HG03354 (cell line): Measurements from ENCODE around the gene RASL11B.

Source experiments
- ATAC-seq: cut with Tn5 transposase; IDR thresholded peaks from one replicate; pipeline ENCODE4 v1.9.1; 2021; ENCODE audit warnings: mild to moderate bottlenecking; ENCODE audit not compliant: unreplicated experiment, poor library complexity, severe bottlenecking

The RASL11B gene

DNA sequence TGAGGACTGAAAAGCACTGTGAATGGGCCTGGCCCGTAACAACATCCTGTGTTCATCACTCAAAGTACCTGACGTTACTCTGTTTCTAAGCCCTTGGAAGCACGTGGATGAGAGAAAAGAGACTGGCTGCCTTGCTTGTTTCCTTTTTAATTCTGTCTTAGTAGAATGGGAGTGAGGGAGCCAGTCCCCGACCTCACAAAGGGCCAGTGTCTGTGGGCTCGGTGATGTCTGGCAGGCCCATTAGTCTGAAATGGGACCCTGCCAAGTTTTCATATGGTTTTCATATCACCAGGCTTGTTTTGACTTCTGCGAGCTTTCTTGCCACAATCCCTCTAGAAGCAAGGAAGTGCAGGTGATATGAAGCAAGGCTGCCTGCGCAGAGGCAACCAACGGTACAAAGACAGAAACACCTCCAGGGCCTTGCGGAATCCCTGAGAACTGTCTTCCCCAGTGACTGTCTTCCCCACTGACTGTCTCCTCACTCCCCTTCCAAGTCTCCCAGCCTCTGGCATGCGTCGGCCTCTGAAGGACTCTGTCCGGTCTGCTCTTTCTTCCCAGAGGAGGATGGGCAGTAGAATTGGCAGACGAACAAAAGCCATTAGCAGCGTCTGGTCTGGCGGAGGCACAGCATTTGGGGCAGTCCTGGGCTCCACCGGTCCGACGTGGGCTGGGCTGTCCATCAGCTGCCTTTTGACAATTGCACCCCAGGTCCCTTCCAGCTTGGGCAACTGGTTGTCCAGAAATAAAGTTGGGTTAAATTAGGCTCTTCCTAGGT lies 20.2 kb upstream of the RASL11B start:
- ATAC-seq = no peak

DNA sequence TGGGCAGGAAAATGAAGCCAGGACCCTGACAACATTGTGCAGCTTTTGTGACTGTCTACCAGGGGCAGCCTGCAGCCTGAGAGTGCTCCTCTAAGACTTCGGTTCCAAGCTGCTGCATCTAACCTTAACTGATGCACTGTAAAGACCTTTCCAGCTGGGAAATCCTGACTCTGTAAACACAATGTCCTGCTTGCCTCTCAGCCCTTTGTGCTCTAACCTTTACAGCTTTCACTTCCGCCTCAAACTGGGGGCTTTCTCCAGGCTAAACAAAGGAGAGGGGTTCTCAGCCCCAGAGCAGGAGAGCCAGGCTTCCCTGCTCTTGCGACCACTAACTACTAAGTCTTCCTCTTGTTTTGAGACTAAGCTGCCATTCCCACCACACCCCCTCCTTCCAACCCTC lies 19.3 kb upstream of the RASL11B start:
- no peak for ATAC-seq

DNA sequence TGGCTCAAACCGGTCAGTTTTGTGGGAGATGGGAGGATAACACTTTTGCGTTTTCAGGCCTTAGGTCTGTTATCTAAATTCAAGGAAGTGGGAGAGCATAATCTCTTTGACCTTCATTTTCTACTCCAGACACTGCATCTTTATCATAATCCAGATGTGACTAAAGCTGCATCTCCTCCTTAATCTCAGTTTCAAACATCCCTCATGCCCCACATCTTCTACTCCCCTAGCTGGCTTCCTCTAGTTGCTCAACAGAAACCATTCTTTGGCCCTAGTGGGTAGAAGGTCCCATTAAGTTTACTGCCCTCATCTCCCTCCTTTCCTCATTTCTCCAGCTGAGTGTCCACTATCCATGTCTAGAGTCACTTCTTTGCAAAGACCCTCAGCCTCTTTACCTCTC lies 18.8 kb upstream of the RASL11B start:
- ATAC-seq = no peak

DNA sequence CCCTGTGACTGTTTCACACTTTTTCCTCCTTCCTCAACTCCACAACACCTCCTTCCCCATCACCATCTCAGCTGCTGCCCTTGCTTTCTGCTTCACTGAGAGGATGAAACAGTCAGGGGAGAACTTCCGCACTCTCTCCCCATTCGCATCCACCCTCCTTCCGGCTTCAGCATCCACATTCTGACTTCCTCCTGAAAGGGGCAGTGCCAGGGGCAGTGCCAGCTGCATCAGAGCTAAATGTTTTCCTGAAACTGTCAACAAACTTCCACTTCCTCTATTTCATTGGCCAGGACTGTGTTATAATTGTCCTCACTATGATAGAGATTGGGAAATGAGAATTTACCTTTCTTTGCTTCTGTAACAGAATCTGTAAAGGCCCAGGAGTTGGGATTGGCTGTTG lies 18.2 kb upstream of the RASL11B start:
- ATAC-seq = peak; percentile 56

DNA sequence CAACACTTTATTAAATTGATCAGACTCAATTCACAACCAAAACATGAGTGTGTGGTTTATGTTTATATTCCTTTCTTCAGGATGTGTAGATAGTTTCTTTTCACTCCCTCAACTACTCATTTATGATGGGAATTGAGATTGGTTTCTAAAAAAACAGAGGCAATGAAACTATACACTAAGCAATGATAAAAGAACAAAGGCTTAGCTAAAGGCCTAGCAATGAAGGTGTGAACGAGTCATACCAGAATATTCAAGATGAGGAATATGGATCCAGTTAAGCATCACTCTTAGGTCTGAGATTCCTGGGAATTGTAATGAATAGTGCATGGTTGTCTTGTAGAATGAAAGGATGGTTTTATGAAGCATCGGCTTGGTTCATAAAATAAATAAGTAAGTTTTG lies 17.5 kb upstream of the RASL11B start:
- ATAC-seq = no peak

DNA sequence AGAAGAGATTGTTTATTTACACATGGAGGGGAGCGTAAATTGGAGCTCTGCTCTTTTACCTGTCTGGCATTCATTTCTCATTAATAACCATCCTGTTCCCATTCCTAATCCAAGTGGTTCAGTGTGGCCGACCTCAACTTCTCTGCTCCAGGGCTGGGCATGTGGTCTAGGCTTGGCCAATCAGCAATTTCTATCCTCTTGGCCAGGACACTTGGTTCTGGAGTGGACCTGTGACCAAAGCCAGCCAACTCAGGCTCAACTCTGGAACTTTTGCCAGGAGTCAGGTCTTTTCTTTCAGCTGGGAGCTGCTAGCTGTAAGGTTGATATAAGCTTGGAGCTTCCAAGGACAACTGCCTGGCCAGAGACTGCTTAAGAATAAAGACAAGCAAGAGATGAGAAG lies 15.6 kb upstream of the RASL11B start:
- ATAC-seq = no peak

DNA sequence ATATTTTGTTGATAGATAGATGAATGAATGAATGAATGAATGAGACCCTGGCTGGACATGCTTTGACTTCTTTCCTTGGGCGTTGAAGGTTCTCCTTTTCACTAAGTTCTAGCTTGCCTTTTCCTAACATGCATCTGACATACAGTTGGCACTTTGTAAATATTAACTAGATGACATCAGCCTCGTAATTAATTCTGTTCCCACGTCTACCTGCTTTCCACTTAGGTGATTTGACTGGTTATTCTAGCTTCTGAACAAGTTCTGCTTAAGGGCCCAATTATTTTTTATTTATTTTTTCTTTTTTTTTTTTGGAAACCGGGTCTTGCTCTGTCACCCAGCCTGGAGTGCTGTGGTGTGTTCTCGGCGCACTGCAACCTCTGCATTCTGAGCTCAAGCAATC lies 13.9 kb upstream of the RASL11B start:
- ATAC-seq = no peak

DNA sequence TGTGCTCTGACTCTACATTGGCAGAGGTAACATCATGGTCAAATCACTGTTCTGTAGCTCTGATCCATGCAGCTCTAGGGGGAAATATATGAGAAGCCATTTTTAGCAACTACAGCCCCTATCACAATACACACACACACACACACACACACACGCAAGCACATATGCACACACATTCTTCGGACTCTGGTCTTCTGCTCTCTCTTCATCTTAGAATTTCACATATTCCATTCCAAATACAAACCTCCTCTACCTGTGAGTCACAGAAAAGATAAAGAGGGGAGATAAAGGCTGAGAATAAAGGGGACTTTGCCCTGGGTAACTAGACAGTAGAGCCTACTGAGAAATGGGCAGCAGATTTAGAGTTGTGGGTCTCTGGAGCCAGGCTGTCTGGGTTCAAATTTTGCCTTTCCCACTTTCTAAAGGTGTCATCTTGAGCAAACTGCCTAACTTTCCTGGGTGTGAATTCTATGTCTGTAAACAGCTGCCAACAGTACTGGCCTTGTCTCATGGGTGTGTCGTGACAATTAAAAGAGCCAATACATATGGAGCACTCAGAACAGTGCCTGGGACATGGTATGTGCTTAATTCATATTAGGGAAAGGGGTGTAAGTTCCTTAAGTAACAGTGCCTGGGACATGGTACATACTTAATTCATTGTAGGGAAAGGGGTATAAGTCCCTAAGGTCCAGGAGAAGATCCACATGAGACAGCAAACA lies 11.6 kb upstream of the RASL11B start:
- ATAC-seq = no peak

DNA sequence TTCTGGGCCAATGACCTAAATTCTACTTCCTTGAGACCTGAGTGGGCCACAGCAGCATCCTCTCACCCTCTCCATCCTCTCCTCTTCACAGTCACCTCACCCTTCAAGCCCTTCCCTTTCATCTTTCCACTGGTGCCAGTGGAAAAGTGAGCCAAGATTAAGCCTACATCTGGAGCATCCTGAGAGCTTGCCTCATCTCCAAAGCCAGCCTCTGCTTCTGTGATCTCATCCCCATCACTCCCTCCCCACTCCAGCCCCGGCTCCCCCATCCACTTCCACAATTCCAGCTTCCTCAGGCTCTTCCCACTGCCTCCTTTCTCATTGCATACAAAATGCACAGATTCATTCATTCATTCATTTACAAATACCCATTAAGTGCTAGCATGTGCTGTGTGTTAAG lies 10.1 kb upstream of the RASL11B start:
- ATAC-seq = no peak

DNA sequence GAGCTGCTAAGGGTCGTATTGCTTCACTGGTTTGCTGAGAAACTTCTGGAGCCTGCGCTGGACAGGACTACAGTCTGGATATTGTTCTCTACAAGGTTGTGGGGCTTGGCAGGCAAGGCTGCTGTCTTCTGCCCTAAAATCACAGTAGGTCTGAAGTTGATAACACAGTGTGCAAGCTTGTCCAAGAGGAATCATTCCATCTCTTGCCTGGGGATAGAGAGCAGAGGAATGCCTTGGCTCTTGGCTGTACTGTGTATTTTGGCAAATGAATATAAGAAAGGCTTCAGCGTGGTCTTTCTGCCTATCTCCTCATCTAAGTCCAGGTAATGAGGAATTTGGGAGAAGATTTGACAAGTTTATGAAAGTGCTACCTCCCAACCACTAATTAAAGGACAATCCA lies 9.4 kb upstream of the RASL11B start:
- ATAC-seq = no peak

DNA sequence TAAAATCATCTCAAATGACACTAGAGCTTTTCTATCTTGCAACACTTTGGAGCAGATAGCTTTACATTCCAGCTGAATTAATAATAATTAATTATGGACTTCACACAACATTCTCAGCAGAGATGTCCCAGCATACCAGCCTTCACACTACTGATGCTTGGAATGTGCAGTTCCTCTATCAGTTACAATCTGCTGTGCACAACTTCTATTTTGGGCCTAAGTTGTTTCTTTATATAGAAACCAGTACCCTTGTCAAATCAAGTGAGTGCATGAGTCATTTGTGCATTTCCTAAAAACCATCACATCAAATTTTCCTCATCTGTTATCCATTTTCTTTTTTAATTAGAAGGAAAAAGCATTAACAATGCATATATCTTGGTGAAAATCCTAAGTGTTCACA lies 8.8 kb upstream of the RASL11B start:
- ATAC-seq = no peak

DNA sequence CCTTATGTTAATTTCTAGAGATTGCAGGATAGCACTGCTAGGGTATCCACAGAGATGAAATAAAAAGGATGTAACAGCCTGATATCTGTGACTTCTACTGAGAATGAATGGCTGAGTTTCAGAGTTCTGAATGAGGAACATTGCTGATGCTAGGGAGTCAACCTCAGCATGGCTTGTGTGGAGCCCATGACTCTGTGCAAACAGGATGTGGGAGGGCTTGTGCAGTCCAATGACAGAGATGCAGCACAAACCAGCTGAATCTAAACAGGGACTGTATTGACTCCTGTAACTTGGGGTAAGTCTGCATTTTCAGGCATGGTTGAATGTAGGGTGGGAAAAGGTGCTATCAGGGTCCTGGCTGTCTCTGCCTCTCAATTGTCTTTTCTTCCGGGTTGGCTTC lies 5.3 kb upstream of the RASL11B start:
- no peak for ATAC-seq

DNA sequence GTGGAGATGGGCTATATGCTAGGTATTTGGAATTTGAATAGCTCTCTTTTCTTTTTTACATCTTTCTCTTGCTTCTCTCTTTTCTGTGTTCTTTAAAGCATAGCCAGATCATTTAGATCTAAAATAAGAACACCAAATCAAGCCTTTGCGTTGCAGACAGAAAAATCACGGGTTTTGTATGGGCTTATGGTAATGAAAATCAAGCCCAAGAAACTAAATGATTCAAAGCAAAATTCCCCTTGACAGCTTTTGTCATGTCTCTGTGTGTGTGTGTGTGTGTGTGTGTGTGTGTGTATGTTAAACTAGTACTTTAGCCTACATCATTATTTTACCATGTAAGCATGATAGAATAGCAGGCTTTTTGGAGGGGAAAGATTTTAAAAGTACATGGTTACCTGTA lies 1.8 kb upstream of the RASL11B start:
- no peak for ATAC-seq

DNA sequence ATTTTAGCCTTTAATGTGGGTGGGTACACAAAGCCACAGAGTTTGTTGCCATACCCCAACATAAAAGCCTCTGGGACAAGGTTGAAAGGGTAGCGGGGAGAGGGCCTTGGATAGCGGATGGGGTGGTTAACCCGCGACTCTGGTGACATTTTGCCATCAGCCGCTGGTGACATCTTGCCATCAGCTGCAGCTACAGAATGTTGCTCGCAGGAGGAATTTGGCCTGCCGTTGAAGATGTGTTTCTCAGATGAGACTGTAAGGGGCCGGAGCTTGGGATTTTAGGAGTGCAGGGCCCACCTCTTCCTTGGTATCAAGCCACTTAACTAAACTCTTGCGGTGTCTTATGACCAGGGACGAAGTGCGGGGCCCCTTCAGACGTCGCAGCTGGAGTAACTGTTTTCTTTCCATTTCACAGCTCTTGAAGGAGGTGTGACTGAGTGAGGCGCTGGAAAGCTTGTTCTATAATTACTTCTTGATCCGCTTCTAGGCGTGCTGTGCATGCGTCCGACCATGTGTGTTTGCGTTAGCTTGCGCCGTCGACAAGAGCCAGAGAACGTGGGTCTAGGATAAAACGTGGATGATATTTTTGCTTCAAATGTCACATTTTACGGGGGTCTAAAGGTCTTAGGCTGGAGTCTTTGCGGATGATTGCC lies 820 bp upstream of the RASL11B start:
- ATAC-seq = no peak

DNA sequence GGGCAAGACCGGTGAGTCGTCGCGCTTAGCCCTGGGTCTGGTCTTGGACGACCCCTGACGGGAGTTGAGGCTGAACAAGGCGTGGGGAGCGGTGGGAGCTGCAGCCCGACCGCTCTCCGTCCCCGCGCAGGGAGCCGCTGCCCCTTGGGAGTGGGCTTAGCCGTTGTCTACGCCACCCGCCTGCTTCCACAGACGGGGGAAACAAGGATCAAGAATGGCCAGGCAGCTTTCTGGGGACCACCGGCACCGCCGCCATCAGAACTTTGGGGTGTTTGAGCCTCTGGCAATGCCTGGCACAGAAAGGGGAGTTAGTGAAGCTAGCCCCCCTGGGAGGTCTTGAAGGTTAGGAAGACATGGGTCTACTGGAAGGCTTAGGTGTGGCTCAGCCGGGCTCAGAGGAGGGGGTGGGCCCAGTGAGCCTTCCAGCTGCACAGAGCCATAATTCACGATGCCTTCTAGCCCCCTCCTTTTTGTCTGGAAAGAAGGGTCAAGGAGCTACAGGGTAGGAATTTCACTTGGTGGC lies 583 bp downstream of the RASL11B start:
- no peak for ATAC-seq

DNA sequence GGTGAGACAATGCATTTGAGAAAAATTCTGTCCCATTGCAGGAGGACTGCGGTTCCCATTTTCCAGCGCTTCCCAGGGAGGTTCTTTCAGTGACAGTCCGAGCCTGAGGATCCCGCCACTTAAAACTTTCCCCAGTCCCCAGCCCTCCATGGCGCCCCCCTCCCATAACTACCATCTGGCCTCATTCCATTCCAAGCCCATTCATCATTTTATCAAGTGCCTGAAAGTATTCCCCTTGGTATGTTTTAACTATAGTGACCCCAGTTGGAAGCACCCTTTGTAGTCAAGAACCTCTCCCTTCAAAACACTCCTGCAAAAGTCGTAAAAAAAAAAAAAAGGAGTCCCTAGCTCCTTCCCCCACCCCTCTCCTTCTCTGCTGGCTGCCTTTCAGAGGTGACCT lies 1.2 kb downstream of the RASL11B start:
- ATAC-seq = no peak

DNA sequence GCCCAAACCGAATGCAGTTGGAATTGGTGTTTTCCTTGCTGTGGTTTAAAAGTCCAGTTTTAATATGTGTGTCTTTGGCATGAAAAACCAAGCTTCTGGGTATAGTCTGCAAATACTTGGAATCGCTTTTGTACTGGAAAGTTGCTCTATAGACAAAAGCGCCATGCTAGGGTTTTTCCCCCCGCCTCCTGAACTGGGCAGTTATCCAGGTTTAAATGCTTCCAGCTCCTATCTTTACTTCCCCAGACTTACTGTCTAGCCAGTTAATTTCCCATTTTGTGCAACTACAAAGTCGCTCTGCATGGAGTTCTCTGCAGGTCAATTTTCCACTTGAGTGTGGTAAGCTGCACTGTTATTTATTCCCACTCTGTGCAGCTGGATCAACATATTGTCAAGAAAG lies 2.7 kb downstream of the RASL11B start:
- ATAC-seq = no peak

DNA sequence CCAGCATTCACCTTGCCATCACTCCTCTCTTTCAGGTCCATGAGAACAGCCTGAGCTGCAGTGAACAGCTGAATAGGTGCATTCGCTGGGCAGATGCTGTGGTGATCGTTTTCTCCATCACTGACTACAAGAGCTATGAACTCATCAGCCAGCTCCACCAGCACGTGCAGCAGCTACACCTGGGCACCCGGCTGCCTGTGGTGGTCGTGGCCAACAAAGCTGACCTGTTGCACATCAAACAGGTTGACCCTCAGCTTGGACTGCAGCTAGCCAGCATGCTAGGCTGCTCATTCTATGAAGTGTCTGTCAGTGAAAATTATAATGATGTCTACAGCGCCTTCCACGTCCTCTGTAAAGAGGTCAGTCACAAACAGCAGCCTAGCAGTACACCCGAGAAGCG lies 3.2 kb downstream of the RASL11B start:
- ATAC-seq = no peak

DNA sequence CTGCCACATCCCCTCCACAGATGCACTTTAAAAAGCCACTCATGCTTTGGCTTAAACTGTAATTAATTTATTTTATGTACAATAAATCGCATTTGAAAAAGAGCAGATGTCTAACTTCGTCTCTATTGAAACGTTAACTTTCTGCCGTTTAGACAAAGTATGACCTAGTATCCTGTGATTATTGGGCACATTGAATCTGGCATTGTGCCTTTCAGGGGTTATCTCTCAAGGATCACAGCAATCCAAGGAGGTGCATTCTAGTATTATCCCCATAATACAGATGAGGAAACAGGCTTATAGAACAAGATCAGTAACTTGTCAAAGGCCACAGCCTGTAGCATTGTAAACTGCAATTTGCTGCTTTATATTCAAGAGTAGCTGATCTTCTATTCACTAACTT lies 4.6 kb downstream of the RASL11B start:
- ATAC-seq = no peak

DNA sequence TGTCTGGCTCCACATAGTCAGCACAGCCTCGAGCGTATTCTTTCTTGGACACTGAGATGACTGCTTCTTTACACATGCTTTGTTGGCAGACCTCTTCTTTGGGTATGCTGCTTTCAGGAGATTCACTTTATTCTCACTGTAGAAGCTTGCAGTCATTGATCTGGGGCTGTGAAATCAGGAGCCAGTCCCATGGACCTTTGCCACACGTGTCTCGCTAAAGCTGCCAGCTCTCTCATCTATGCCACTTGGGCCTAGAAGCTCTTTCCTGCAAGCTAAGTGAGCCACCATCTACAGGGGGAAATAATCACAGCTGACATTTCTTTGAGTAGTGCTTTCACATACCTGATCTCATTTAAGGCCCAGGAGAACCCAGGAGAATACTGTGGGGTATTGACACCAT lies 5.0 kb downstream of the RASL11B start:
- no peak for ATAC-seq

DNA sequence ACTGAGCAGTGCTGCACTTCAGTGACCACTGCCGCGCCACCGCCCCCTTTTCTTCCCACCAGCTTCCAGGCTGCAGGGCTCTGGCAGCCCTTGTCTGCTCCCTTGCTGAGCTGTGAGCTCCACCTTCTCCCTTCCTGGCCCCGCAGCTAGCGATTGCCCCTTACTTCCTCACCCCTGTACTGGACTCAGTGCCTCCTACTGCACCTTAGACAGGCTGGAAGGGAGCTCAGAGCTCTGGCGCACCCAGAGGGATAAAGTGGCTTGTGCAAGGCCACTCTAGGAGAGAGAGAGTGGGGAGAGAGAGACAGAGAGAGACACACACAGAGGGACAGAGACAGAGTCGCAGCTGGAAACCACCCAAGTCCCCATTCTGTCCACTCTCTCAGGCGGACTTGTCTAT lies 6.0 kb downstream of the RASL11B start:
- no peak for ATAC-seq
